NCI-H2196 (cell line): Measurements from ENCODE around the gene PELI2.
A peak's percentile ranks its signal among the peaks of the same experiment; 100 is the strongest.

Source experiments
- DNase-seq: peaks from one replicate; lab custom pipeline; 2025; ENCODE audit not compliant: unreplicated experiment; lab: John Stamatoyannopoulos, UW

PELI2 gene

GRCh38 chr14:56333359-56334292 lies 215.4 kb downstream of the PELI2 start:
- DNase-seq = peak; percentile 36

DNA sequence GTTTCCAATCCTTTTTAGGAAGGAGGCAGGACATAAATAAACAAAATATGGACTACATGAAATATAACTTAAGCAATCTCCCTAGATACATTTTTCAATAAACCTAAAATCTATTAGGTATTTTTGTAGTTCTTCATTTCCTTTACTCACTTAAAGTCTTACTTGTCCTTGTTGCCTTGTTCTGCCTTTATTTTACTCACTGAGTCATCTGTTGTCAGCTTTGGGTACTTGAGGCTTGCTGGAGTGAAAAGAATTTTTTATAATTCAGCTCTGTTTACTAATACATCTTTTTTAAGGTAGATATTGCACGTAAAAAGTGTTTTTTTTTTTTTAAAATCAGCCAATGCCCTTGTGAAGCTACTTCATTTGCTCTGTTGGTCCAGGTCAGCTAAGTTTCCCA lies 216.2 kb downstream of the PELI2 start:
- no peak for DNase-seq

DNA sequence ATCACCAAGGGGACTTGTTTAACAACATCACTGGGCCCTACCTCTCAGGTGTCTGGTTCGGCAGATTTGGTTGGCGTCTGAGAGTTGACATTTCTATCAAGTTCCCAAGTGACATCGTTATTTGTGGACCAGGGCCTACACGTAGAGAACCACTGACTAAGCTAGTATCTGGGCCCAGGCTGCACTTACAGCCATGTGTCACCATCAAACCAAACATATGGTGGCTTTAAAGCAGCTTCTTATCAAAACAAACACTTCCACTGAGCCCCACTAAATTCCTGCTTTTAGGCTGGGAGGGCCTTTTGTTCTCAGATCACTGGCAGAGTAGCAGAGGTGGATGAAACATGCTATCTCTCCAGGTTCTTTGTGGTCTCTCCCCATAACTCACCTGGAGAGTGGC lies 220.5 kb downstream of the PELI2 start:
- no peak for DNase-seq

DNA sequence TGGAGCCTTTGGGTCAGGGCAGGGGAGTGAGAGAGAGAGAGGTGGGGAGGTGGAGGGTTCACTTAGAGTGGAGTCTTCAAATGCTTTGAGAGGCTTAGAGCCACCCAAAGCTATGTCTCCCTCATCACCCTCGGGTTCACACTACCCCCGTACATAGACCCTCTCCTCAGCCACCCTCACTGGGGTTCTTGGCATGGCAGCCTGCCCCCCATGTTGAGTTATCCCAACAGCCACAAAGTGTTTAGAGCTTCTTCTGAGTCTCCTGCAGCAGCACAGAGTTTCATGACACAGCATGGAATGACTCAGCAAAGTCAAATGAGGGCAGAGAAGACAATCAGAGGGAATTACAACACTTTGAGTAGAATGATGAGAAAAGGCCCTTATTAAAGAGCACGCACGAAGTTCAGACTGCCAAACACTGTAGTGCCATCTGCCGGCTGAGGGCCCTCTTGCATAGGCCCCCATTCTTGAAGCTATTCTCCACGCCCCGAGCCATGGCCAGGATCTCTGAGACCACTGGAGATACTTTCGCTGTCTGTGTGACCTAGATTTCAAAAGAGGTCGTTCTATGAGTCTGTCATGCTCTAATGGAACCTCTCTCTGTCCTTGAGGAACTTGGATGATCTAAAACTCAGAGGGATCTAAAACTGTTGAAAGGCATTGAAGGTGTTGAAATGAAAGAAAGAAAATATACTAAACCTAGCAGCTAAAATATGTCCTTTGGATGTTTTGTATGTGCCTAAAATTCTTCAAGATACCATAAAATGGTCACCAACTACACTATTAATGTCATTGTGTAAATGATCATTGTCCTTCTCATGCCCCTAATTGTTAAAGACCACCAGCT lies 221.9 kb downstream of the PELI2 start:
- peak; percentile 80 for DNase-seq

GRCh38 chr14:56340932-56341331 lies 222.7 kb downstream of the PELI2 start:
- no peak for DNase-seq

DNA sequence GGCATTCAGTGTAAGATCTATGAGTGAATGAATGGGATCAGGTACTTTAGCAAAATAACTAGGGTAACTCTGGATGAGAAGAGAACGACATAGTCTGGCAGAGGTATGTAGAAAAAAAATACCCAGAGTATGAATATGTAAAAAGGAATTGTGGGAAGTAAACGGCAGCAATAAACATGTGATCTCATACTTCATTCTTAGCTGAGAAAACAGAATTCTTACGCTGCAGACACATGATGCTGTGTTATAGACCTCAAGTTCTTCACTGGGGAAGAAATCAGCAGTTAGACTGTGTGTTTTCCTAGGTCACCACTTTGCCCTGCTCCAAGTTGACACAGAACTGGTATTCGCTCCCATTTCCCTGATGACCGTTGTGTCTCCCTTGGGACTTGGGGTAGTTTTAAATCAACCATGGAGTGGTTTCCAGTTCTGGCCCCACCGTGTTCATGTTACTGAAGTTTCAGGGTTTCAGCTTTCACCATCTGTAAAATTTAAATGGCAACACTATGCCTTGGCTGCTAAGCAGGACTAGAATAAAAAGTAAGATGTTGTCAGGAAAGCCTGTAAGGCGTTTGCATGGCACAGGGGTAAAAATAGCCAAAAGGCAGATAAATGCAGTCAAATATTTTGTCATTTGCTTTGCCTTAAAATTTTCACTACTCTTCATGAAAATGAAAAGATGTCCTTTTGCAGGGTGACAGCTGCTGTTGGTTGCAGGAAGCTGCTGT lies 223.7 kb downstream of the PELI2 start:
- no peak for DNase-seq

- DNase-seq = no peak
Measured at GRCh38 chr14:56342494-56342942, 224.3 kb downstream of the PELI2 start.

DNA sequence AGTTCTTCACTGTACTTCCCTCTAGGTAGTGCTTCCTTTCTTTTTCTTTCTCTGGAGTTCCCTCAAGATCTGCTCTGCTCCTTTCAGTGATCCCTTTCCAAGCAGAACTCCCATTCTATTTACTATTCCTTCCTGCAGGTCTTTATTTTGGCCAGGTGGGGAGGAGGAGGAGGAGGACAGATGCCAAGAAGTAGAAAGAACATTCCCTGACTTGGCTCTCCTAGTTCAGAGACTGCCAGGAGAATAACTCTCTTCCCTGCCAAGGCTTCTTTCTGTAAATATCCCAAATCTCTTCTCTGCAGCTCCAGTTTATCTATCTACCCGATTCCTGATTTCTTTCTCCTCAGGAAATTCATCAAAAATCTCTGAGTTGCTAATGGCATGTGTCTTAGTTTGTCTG lies 231.7 kb downstream of the PELI2 start:
- no peak for DNase-seq
